HEK293T (cell line): ENCODE results near the gene GNPTG.

Experiments used
- CTCF ChIA-PET: fragments of 350-600 bp; formaldehyde crosslinking; extraction: SDS; loops from one replicate; lab custom pipeline; 2021; ENCODE audit warnings: antibody characterized with exemption, inconsistent platforms; lab: Yijun Ruan, JAX
- POLR2A ChIA-PET: fragments of 350-600 bp; formaldehyde crosslinking; extraction: SDS; loops from one replicate; lab custom pipeline; 2020; ENCODE audit warnings: antibody characterized with exemption, inconsistent platforms; lab: Yijun Ruan, JAX
- DNase-seq: peaks from one replicate; pipeline ENCODE4 v3.0.0; 2012; ENCODE audit warnings: mixed read lengths; ENCODE audit errors: extremely low spot score
- ARNT ChIP-seq: fragments of 450-650 bp; IDR thresholded peaks from 2 replicates; pipeline ENCODE4 v1.6.1; 2017; ENCODE audit warnings: mild to moderate bottlenecking
- BHLHE40 ChIP-seq: fragments of 450-650 bp; IDR thresholded peaks from 2 replicates; pipeline ENCODE4 v1.6.1; 2016; ENCODE audit warnings: mild to moderate bottlenecking, moderate library complexity, borderline replicate concordance
- CTBP1 ChIP-seq: fragments of 450-650 bp; IDR thresholded peaks from 2 replicates; pipeline ENCODE4 v1.6.1; 2016; ENCODE audit warnings: borderline replicate concordance
- ELF4 ChIP-seq: fragments of 450-650 bp; IDR thresholded peaks from 2 replicates; pipeline ENCODE4 v1.6.1; 2017; ENCODE audit warnings: antibody characterized with exemption
- FOXA1 ChIP-seq: fragments of 450-650 bp; IDR thresholded peaks from 2 replicates; pipeline ENCODE4 v1.6.1; 2016; ENCODE audit warnings: mild to moderate bottlenecking
- FOXK2 ChIP-seq: fragments of 450-650 bp; IDR thresholded peaks from 2 replicates; pipeline ENCODE4 v1.6.1; 2016; ENCODE audit warnings: mild to moderate bottlenecking
- FOXM1 ChIP-seq: fragments of 450-650 bp; IDR thresholded peaks from 2 replicates; pipeline ENCODE4 v1.6.1; 2017; ENCODE audit warnings: mild to moderate bottlenecking, borderline replicate concordance
- HDGF ChIP-seq: fragments of 450-650 bp; IDR thresholded peaks from 2 replicates; pipeline ENCODE4 v1.6.1; 2017; ENCODE audit warnings: antibody characterized with exemption, borderline replicate concordance
- L3MBTL2 ChIP-seq: fragments of 450-650 bp; conservative IDR thresholded peaks from 2 replicates; pipeline ENCODE4 v1.6.1; 2016; ENCODE audit warnings: mild to moderate bottlenecking
- LEF1 ChIP-seq: fragments of 450-650 bp; IDR thresholded peaks from 2 replicates; pipeline ENCODE4 v1.6.1; 2017; ENCODE audit warnings: mild to moderate bottlenecking, borderline replicate concordance
- NFRKB ChIP-seq: fragments of 450-650 bp; IDR thresholded peaks from 2 replicates; pipeline ENCODE4 v1.6.1; 2016; ENCODE audit warnings: mild to moderate bottlenecking, moderate library complexity
- SP1 ChIP-seq: fragments of 450-650 bp; IDR thresholded peaks from 2 replicates; pipeline ENCODE4 v1.6.1; 2017
- SUZ12 ChIP-seq: fragments of 450-650 bp; IDR thresholded peaks from 2 replicates; pipeline ENCODE4 v1.6.1; 2016; ENCODE audit warnings: mild to moderate bottlenecking
- TARDBP ChIP-seq: fragments of 450-650 bp; IDR thresholded peaks from 2 replicates; pipeline ENCODE4 v1.6.1; 2016
- ZNF384 ChIP-seq: fragments of 450-650 bp; IDR thresholded peaks from 2 replicates; pipeline ENCODE4 v1.6.1; 2016
- TF ChIP-seq, protein P1 (sequence below): fragments of 450-650 bp; IDR thresholded peaks from 2 replicates; pipeline ENCODE4 v1.6.1; 2016

Gene GNPTG

GRCh38 chr16:1341495-1342420 is 10.0 kb upstream of the GNPTG start:
- CTCF ChIA-PET: no interaction called here
- TF ChIP-seq FOXM1 (no peak), ELF4 (no peak), FOXA1 (no peak), BHLHE40 (no peak), L3MBTL2 (no peak), SP1 (no peak), TARDBP (no peak), NFRKB (no peak), SUZ12 (no peak), ZNF384 (no peak), LEF1 (no peak), CTBP1 (no peak), ARNT (no peak), FOXK2 (no peak), HDGF (no peak)
- TF ChIP-seq, protein P1, sequence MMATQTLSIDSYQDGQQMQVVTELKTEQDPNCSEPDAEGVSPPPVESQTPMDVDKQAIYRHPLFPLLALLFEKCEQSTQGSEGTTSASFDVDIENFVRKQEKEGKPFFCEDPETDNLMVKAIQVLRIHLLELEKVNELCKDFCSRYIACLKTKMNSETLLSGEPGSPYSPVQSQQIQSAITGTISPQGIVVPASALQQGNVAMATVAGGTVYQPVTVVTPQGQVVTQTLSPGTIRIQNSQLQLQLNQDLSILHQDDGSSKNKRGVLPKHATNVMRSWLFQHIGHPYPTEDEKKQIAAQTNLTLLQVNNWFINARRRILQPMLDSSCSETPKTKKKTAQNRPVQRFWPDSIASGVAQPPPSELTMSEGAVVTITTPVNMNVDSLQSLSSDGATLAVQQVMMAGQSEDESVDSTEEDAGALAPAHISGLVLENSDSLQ: no peak
- DNase-seq: no peak
- POLR2A ChIA-PET: no interaction called here

DNA sequence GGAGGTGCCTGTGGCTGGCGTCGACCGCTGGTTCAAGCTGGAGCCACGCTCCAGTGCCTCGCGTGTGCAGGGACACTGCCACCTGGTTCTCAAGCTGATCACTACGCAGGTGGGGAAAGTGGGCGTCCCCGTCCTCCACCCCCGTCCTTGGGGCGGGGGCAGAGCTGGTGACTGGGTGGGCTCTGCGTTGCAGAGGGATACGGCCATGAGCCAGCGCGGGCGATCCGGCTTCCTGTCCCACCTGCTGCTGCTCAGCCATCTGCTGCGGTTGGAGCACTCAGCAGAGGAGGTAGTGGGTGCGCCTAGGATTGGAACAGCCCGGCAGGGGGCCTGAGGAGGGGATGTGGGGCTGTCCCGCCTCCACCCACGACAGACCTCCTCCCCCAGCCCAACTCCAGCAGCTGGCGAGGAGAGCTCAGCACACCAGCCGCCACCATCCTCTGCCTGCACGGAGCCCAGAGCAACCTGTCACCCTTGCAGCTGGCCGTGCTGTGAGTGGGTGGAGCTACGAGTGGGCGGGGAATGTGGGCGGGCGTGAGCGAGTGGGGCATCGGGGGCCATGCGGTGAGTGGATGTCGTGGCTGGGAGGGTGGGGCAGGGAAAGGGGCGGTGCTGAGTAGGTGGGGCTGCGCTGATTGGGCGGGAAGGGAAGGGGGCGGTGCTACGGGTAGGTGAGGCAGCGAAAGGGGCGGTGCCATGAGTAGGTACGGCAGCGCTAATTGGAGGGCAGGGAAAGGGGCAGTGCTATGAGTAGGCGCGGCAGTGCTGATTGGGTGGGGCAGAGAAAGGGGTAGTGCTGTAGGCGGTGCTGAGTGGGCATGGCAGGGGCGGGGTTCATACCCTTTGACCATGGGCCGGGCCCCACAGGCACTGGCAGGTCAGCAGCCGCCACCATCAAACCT is 9.0 kb upstream of the GNPTG start:
- POLR2A ChIA-PET: interaction anchor here (1.1 kb wide), 1 partner anchor 78 kb away, joined by 3 read pairs; the partner anchor contains the start of gene UQCC4
- peak; percentile 99 for DNase-seq
- TF ChIP-seq ELF4: no peak
- TF ChIP-seq SP1: peak; percentile 93
- 0 out of 2 replicates have a peak, but pooled peaks have one; percentile 69 for TF ChIP-seq HDGF
- CTCF ChIA-PET: no interaction called here

DNA sequence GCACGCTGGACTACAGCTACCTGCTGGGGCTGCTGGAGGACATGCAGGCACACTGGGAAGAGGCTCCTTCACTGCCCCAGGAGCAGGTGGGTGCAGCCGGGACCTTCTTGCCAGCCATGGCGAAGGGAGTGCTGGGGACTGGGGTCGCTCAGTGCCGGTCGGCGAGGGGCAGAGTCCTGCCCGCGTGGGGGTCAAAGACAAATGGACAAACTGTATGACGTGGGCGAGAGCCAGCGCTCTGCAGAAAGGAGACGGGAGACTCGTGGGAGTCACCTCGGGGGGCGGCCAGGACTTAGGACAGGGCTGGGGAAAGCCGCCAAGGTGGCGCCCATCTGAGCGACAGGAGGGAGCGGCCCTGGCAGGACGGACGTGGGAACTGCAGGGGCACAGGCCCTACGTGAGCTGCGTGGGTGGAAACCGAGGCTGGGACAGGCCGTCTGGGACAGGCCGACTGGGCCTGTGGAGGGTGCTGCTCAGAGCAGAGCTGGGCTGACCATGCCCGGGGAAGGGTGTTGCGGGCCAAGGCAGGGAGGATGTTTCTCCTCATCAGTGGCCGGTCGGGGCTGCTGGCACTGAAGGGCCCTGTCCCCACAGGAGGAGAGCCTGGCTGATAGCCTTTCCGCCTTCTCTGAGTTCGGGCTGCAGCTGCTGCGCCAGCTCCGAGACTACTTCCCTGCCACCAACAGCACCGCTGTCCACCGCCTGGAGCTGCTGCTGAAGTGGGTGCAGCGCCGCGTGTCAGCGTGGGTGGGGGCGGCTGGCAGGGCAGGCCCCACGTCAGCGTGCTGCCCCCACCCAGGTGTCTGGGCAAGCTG is 8.1 kb upstream of the GNPTG start:
- TF ChIP-seq TARDBP (no peak), ELF4 (no peak), SUZ12 (no peak)
- POLR2A ChIA-PET: interaction anchor here (0.9 to 1.1 kb wide), 3 partner anchors 11 to 77 kb away, joined by 3 read pairs; partner anchors contain the start of genes BAIAP3 and UQCC4
- CTCF ChIA-PET: no interaction called here
- DNase-seq: no peak

DNA sequence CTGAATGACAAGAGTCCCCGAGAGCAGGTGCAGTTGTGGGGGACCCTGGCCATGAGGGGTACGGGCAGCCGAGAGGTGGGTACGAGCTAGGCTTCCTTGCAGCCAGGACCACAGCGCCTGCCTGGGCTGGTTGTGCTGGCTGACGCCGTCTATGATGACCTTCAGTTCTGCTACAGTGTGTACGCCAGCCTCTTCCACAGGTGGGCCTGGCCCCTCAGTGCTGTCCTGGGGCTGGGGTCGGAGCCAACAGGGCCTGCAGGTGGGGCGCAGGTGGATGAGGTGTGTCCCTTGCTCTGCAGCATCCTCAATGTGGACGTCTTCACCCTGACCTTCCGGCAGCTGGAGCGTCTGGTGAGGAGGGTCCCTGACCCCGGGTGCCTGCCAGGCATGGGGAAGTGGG is 7.2 kb upstream of the GNPTG start:
- no peak for DNase-seq
- TF ChIP-seq ELF4: no peak
- no peak for TF ChIP-seq CTBP1
- TF ChIP-seq FOXK2: no peak
- no peak for TF ChIP-seq L3MBTL2
- no peak for TF ChIP-seq FOXA1
- TF ChIP-seq SP1: no peak
- no peak for TF ChIP-seq LEF1
- no peak for TF ChIP-seq HDGF
- TF ChIP-seq ARNT: no peak
- TF ChIP-seq FOXM1: no peak
- TF ChIP-seq, protein P1: no peak
- no peak for TF ChIP-seq SUZ12
- no peak for TF ChIP-seq ZNF384
- CTCF ChIA-PET: no interaction called here
- POLR2A ChIA-PET: interaction anchor here (0.9 to 1.0 kb wide), 2 partner anchors 11 to 39 kb away, joined by 3 read pairs; partner anchors contain the start of gene BAIAP3

GRCh38 chr16:1345087-1345486 is 6.6 kb upstream of the GNPTG start:
- TF ChIP-seq SUZ12: no peak
- TF ChIP-seq FOXM1: no peak
- TF ChIP-seq NFRKB: no peak
- TF ChIP-seq LEF1: no peak
- TF ChIP-seq, protein P1: no peak
- TF ChIP-seq CTBP1: no peak
- no peak for TF ChIP-seq ELF4
- no peak for TF ChIP-seq TARDBP
- no peak for TF ChIP-seq SP1
- no peak for TF ChIP-seq ZNF384
- no peak for TF ChIP-seq BHLHE40
- no peak for TF ChIP-seq L3MBTL2
- TF ChIP-seq FOXK2: no peak
- no peak for TF ChIP-seq FOXA1
- no peak for TF ChIP-seq ARNT
- TF ChIP-seq HDGF: no peak
- ChIA-PET CTCF (no interaction called here), POLR2A (no interaction called here)
- no peak for DNase-seq
